ENCODE results near the gene GRIA2.

GRIA2 gene

GRCh38 chr4:157358851-157359250 lies 138.3 kb downstream of the GRIA2 start:
- no peaks in the 10 kb centered on the region for H3K27me3 Mint-ChIP-seq (ENCODE audit: low read depth)
- H3K36me3 Mint-ChIP-seq (ENCODE audit: low read depth) = no peaks in the 10 kb centered on the region
- no peak for DNase-seq (ENCODE audit: low spot score)
- peaks cover 21% of the 10 kb centered on the region for H3K9me3 Mint-ChIP-seq
- no peak overlapping the region for H3K27ac Mint-ChIP-seq
- no peak overlapping the region for H3K4me3 Mint-ChIP-seq
- no peaks in the 10 kb centered on the region for H3K4me1 Mint-ChIP-seq (ENCODE audit: low read depth)

- Mint-ChIP-seq H3K4me3 (no peak overlapping the region), H3K27ac (no peak overlapping the region), H3K4me1 (ENCODE audit: low read depth) (no peaks in the 10 kb centered on the region), H3K36me3 (ENCODE audit: low read depth) (no peaks in the 10 kb centered on the region), H3K27me3 (ENCODE audit: low read depth) (no peaks in the 10 kb centered on the region), H3K9me3 (peaks cover 21% of the 10 kb centered on the region)
- DNase-seq (ENCODE audit: low spot score) = no peak
These were observed 142.8 kb downstream of the GRIA2 start for GRCh38 chr4:157363360-157363759.

GRCh38 chr4:157372154-157372553 lies 151.6 kb downstream of the GRIA2 start:
- Mint-ChIP-seq H3K36me3 (ENCODE audit: low read depth) (no peaks in the 10 kb centered on the region), H3K4me3 (no peak overlapping the region), H3K27me3 (ENCODE audit: low read depth) (no peaks in the 10 kb centered on the region), H3K4me1 (ENCODE audit: low read depth) (no peaks in the 10 kb centered on the region), H3K27ac (no peak overlapping the region), H3K9me3 (peaks cover 4% of the 10 kb centered on the region)
- no peak for DNase-seq (ENCODE audit: low spot score)

- Mint-ChIP-seq H3K9me3 (peaks cover 6% of the 10 kb centered on the region), H3K27ac (no peak overlapping the region), H3K4me1 (ENCODE audit: low read depth) (no peaks in the 10 kb centered on the region), H3K4me3 (no peak overlapping the region), H3K36me3 (ENCODE audit: low read depth) (no peaks in the 10 kb centered on the region), H3K27me3 (ENCODE audit: low read depth) (no peaks in the 10 kb centered on the region)
- DNase-seq (ENCODE audit: low spot score) = no peak
These were observed 152.0 kb downstream of the GRIA2 start for GRCh38 chr4:157372567-157372966.

GRCh38 chr4:157389741-157390140 lies 169.2 kb downstream of the GRIA2 start:
- Mint-ChIP-seq H3K36me3 (ENCODE audit: low read depth) (no peaks in the 10 kb centered on the region), H3K27ac (no peak overlapping the region)

GRCh38 chr4:157405070-157405469 lies 184.5 kb downstream of the GRIA2 start:
- Mint-ChIP-seq H3K4me1 (ENCODE audit: low read depth) (no peaks in the 10 kb centered on the region), H3K36me3 (ENCODE audit: low read depth) (no peaks in the 10 kb centered on the region)

More at GRCh38 chr4:157389741-157390140, 169.2 kb downstream of the GRIA2 start:
- Mint-ChIP-seq H3K4me1 (ENCODE audit: low read depth) (no peaks in the 10 kb centered on the region), H3K27me3 (ENCODE audit: low read depth) (no peaks in the 10 kb centered on the region), H3K4me3 (no peak overlapping the region), H3K9me3 (no peaks in the 10 kb centered on the region)
- DNase-seq (ENCODE audit: low spot score) = no peak

More at GRCh38 chr4:157405070-157405469, 184.5 kb downstream of the GRIA2 start:
- DNase-seq (ENCODE audit: low spot score) = no peak
- Mint-ChIP-seq H3K9me3 (no peaks in the 10 kb centered on the region), H3K27me3 (ENCODE audit: low read depth) (no peaks in the 10 kb centered on the region), H3K27ac (no peak overlapping the region), H3K4me3 (no peak overlapping the region)

Data from T-helper 2 cell treated with Interferon-gamma antibody and Interleukin-4, amounts not matched to agents 5 μg/mL and 100 μg/mL, for 36 hours (primary cell).